AG09309 (cell line): ENCODE data around the gene MAN1B1.

ENCODE experiments used
- DNase-seq: peaks from one replicate; pipeline ENCODE4 v3.0.0-alpha.2; 2010; ENCODE audit warnings: low read depth
- H3K4me3 ChIP-seq: 2 replicates; pipeline ENCODE4 v1.5.1; 2011; ENCODE audit warnings: mild to moderate bottlenecking, low read depth, low read length, moderate library complexity; ENCODE audit not compliant: control insufficient read depth
- CTCF ChIP-seq: IDR thresholded peaks from 2 replicates; pipeline ENCODE4 v1.5.1; 2011; ENCODE audit warnings: mild to moderate bottlenecking, low read depth, low read length, inconsistent platforms; ENCODE audit not compliant: insufficient read depth, control insufficient read depth; ENCODE audit errors: missing control alignments

The MAN1B1 gene

GRCh38 chr9:137109250-137110146 is 22.7 kb downstream of the MAN1B1 start:
- TF ChIP-seq CTCF, result no peak
- DNase-seq, result no peak

GRCh38 chr9:137110147-137110910 is 23.5 kb downstream of the MAN1B1 start:
- DNase-seq, result no peak
- H3K4me3 ChIP-seq, result no peak overlapping the region
- no peak for TF ChIP-seq CTCF

More at GRCh38 chr9:137109250-137110146, 22.7 kb downstream of the MAN1B1 start:
- H3K4me3 ChIP-seq, result no peak overlapping the region

GRCh38 chr9:137110911-137111787 is 24.4 kb downstream of the MAN1B1 start:
- no peak for TF ChIP-seq CTCF
- DNase-seq, result no peak
- no peak overlapping the region for H3K4me3 ChIP-seq

GRCh38 chr9:137111788-137112563 is 25.2 kb downstream of the MAN1B1 start:
- TF ChIP-seq CTCF, result no peak
- DNase-seq, result no peak
- no peak overlapping the region for H3K4me3 ChIP-seq

- H3K4me3 ChIP-seq, result no peak overlapping the region
- no peak for TF ChIP-seq CTCF
- DNase-seq, result no peak
These were observed 26.0 kb downstream of the MAN1B1 start for GRCh38 chr9:137112564-137113384.
